Pons (tissue), 1 donor: ENCODE data around the gene PIK3CD.
"Not testable (repeated sequence)": the region's sequence is repeated elsewhere in the genome, so short reads cannot be mapped to it uniquely, and the experiment has no call there.

Source experiments
- DNase-seq: peaks from one replicate; pipeline ENCODE4 v3.0.0-alpha.2; 2016; ENCODE audit warnings: low spot score

Gene PIK3CD

DNA sequence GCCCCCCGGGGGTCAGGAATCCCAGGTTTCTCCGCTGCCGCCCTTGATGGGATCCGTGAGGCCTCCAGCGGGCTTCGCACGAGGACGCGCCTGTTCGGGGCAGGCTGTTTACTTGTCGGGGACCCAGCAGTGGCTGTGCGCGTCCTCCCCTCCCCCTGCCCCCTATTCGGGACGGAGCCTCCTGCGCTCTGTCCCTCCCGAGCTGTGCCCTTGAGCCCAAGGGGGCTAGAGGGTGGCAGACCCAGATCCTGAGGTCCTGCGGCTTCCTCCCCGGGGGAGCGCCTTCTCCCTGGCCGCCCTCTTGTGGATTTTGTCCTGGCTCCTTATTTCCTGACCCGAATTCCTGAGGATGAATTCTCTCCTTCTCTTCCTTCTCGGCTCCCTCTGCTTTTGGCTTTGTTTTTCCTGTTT lies 38.4 kb downstream of the PIK3CD start:
- DNase-seq, result no peak

DNA sequence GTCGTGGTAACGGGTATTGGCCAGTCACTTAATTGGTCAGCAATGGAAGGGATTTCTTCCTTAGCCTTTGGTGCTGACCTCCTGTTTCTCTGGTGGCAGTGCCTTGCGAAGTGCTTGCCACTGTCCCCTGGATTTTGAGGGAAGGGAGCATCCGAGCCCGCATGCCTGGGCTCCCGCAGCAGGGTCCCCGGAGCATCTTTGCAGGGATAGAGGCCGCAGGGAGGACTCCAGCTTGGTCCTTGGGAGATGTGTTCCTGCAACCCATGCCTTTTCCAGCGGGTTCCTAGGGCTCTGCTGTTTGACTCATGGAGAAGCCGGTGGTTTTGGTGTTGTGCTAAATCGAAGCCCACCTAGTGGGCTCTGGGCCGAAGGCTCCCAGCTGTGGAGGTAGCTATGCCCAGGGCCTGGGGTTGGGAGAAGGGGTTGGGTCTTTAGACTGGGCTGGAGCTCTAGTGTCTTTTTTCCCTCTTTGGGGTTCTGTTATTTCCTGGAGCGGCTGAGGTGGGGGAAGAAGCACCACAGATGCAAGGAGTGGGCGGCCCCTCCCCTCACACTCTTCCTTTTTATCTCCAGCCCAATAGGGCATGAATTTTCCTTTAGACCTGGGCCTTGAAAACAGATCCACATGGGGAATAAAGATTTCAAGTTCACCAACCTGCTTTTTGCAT lies 39.0 kb downstream of the PIK3CD start:
- no peak for DNase-seq

GRCh38 chr1:9691108-9691445 lies 39.5 kb downstream of the PIK3CD start:
- DNase-seq, result no peak

DNA sequence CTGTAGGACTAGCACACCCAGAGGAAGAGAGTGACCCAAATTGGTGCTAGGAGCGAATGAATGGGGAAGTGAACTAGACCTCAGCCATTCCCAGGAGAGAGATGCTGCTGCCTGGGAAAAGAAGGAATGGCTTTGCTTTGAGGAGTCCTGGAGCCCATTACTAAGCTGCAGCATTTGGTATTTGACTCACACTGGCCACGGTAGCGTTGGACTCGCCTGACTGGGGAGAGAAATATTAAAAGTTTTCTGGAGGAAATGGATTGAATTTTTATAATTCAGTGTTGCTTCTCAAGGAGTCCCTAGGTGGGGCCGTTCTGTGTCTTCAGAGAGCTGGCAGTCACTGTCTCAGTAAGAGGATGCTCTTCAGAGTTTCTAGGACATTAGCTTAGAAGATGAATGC lies 40.2 kb downstream of the PIK3CD start:
- no peak for DNase-seq

- no peak for DNase-seq
These were observed 45.3 kb downstream of the PIK3CD start for GRCh38 chr1:9696793-9697192.

GRCh38 chr1:9699361-9699760 lies 47.8 kb downstream of the PIK3CD start:
- no peak for DNase-seq

DNA sequence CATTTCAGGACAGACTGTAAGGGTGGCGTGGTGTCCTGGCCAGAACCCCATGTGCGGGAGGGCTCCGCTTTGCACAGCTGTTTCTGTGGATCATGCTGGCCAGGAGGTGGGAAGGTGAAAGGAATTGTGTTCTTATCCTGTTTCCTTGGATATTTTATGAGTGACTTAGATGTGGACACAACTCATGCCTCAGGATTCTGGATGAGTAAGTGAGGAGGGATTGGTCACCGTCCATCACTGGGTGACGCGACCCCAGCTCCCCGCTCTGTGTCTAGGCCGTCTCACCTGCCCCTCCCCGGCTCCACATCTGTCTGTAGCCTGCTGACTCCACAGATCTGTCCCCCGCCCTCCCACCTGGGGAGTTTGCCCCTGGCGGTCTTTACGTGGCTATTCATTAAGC lies 48.8 kb downstream of the PIK3CD start:
- no peak for DNase-seq

GRCh38 chr1:9701665-9702064 lies 50.1 kb downstream of the PIK3CD start:
- no peak for DNase-seq

DNA sequence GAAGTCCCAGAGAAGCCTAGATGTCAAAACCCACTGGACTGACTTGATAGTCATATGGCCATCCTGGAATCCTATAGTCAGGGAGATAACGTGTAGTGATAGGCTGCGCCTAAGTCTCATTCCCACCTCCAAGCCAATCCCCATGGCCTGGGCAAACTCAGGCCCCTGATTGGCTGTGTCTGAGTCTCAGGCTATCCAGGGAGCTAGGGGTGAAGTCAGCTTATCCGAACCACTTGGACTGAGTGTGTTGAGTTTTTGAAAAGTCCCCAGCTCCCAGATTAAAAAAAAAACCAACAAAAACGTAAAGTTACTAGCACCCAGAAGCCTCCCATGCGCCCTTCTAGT lies 51.6 kb downstream of the PIK3CD start:
- DNase-seq, result no peak

GRCh38 chr1:9703681-9704080 lies 52.1 kb downstream of the PIK3CD start:
- DNase-seq, result no peak

- DNase-seq, result no peak
These were observed 54.0 kb downstream of the PIK3CD start for GRCh38 chr1:9705337-9706093.

GRCh38 chr1:9706178-9706577 lies 54.6 kb downstream of the PIK3CD start:
- no peak for DNase-seq

DNA sequence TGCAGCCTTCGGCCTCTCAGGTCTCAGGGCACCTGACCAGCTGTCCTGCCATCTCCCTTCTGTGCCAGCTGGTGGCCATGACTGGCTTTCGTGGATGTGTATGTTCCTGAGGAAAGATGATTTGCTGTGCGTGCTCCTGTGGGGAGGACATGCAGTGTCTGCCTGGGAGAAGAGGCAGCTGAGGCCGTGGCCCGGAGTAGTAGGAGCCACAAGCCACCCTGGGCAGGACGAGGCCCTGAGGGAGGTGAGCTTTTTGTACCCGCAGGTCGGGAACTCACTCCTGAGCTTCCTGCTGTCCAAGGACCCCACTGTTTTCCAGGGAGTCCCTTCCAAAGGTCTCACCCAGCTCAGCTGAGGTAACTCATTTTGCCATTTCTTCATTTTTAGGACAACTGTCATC lies 58.5 kb downstream of the PIK3CD start:
- no peak for DNase-seq

DNA sequence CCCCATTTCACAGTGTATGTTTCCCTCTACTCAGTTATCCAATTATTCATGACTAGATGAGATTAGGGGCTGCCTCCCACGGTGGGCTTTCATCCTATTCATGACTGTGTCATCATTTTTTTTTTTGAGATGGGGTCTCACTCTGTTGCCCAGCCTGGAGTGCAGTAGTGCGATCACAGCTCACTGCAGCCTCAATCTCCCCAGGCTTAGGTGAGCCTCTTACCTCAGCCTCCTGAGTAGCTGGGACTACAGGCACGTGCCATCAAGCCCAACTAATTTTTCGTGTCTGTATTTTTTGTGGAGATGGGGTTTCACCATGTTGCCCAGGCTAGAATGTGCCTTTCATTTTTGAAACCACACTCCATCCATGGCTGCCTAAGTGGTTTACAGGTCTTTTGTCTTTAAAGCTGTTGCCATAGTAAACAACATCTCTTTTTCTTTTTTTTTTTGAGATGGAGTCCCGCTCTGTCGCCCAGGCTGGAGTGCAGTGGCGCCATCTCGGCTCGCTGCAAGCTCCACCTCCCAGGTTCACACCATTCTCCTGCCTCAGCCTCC lies 60.0 kb downstream of the PIK3CD start:
- DNase-seq, result no peak

DNA sequence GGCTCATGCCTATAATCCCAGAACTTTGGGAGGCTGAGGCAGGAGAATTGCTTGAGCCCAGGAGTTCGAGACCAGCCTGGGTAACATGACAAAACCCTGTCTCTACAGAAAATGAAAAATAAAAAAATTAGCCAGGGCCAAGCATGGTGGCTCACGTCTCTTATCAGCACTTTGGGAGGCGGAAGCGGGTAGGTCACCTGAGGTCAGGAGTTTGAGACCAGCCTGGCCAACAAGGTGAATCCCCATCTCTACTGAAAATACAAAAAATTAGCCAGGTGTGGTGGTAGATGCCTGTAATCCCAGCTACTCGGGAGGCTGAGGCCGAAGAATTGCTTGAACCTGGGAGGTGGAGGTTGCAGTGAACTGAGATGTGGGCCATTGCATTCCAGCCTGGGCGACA lies 61.2 kb downstream of the PIK3CD start:
- not testable (repeated sequence) for DNase-seq

DNA sequence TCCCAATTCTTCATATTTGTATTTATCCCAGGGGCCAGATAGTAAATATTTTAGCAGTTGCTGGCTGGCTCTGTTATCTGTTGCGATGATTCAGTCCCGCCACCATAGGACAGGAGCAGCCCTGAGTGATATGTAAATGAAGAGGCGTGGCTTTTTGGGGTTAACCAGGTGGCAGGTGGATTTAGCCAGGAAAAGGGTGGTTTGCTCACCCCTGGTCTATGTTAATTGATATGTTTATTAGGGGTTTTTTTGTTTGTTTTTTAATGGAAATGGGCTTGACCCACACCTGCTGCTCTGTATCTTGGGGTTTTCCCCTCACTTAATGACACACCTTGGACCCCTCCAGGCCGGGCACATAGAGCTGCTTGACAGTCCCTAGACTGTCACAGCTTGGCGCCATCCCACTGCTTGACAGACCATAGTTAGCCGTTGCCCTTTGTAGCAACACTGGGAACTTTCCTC lies 62.8 kb downstream of the PIK3CD start:
- DNase-seq, result no peak

DNA sequence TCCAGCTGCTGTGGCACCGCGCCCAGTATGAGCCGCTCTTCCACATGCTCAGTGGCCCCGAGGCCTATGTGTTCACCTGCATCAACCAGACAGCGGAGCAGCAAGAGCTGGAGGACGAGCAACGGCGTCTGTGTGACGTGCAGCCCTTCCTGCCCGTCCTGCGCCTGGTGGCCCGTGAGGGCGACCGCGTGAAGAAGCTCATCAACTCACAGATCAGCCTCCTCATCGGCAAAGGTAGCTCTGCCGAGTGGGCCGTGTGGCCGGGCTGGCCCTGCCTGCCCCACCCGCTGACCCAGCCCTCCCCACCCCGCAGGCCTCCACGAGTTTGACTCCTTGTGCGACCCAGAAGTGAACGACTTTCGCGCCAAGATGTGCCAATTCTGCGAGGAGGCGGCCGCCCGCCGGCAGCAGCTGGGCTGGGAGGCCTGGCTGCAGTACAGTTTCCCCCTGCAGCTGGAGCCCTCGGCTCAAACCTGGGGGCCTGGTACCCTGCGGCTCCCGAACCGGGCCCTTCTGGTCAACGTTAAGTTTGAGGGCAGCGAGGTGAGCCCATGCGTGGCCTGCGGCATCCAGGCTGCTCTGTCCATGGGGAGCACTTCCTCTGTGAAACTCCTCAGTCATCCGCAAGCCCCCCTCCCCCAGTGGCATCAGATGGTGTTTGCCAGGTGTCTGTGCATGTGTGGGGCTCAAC lies 64.2 kb downstream of the PIK3CD start:
- no peak for DNase-seq

GRCh38 chr1:9716404-9717192 lies 65.1 kb downstream of the PIK3CD start:
- DNase-seq, result no peak

GRCh38 chr1:9717193-9718005 lies 65.9 kb downstream of the PIK3CD start:
- DNase-seq, result peak; percentile 53

DNA sequence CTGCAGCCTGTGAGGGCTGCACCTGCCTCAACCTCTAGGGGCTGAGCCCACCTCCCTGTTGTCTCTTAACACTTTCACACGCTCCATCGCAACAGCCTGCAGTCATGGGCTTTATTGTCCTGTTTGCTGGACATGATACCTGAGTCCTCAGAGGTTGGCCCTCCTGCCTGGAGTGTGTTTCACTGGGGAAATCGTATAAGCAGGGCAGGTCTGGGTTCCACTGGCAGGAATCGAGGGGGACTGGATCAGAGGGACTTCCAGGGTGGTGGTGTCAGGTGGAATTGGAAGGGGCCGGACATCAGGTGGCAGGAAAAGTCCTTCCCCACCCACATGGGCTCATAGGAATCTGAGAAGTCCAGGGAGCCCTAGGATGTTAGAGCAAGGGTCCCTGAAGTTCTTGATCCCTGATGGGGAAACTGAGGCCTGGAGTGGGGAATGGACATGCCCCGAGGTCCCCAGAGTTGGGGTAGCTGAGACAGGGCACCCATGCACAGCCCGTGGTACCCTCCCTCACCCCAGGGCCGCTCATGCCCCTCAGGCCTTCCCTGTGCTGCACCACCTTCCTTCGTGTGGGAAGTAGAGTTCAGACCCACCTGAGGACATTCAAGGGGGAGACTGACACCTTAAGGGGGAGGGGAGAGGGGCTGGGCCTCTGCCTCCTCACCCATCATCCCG lies 66.6 kb downstream of the PIK3CD start:
- no peak for DNase-seq
